Endothelial cell of umbilical vein (primary cell): Measurements from ENCODE around the gene TPST1. TPM values are rescaled to one million over a fixed set of nuclear protein-coding genes. Genes with fewer than 3 reads are reported as not detected.

Experiments used
- BruUV-seq: library from RNA; stranded (reverse); fragments of 400-500 nt; replicated peaks from 2 replicates; lab custom pipeline; 2021; lab: Mats Ljungman, UMichigan
- CTCF ChIA-PET: fragments of 300-600, 350-600 bp; sonication (Branson Sonifier 250); formaldehyde crosslinking; loops from one replicate; lab custom pipeline; 2021; ENCODE audit warnings: antibody characterized with exemption, inconsistent platforms; lab: Charles Lee
- POLR2A ChIA-PET: fragments of 300-600, 350-600 bp; sonication (Branson Sonifier 250); formaldehyde crosslinking; loops from one replicate; lab custom pipeline; 2021; ENCODE audit warnings: antibody characterized with exemption, inconsistent platforms; lab: Charles Lee
- DNase-seq: peaks from one replicate; pipeline ENCODE4 v3.0.0-alpha.2; 2011; ENCODE audit warnings: low read depth, low spot score
- FAIRE-seq: peaks from 2 replicates; lab custom pipeline; 2011; peaks lifted over from hg19 to GRCh38; lab: Jason Lieb, UNC
- H2AFZ ChIP-seq: 2 replicates; pipeline ENCODE4 v1.6.0; 2012; ENCODE audit warnings: low read depth, low read length, control low read depth, inconsistent platforms
- H3K27ac ChIP-seq: 2 replicates; pipeline ENCODE4 v1.5.1; 2011; ENCODE audit warnings: low read depth, mild to moderate bottlenecking, control low read depth, low read length, moderate library complexity; ENCODE audit not compliant: insufficient read depth
- H3K27me3 ChIP-seq, 2 experiments: 2 replicates each; pipeline versions ENCODE4 v1.6.0 to v1.6.1; 2011; ENCODE audit warnings: low read length in 2 of 2, mixed read lengths in 1 of 2; ENCODE audit not compliant: control insufficient read depth in 2 of 2, insufficient read depth in 2 of 2
- H3K36me3 ChIP-seq, 2 experiments: 2 replicates in 1 of 2; 3 replicates in 1 of 2; pipeline ENCODE4 v1.5.1; 2011; ENCODE audit warnings: low read length in 2 of 2, mild to moderate bottlenecking in 1 of 2, moderate library complexity in 1 of 2; ENCODE audit not compliant: control insufficient read depth in 2 of 2, insufficient read depth in 2 of 2; ENCODE audit errors: extremely low read depth in 1 of 2
- H3K4me1 ChIP-seq: 3 replicates; pipeline ENCODE4 v1.5.1; 2011; ENCODE audit warnings: mild to moderate bottlenecking, low read length; ENCODE audit not compliant: control insufficient read depth, insufficient read depth; ENCODE audit errors: extremely low read depth
- H3K4me2 ChIP-seq: 2 replicates; pipeline ENCODE4 v1.6.1; 2011; ENCODE audit warnings: low read length, control low read depth, mixed read lengths; ENCODE audit not compliant: insufficient read depth
- H3K4me3 ChIP-seq, 3 experiments: fragments of 200-600 bp in 1 of 3; sonication (generic), shearing (Covaris generic) in 1 of 3; replicated peaks in 1 of 3; 2 replicates each; pipeline ENCODE4 v1.5.1; 2011 to 2016; ENCODE audit warnings: control low read depth in 3 of 3, low read length in 3 of 3, mild to moderate bottlenecking in 2 of 3, inconsistent platforms in 1 of 3, low read depth in 1 of 3, moderate library complexity in 1 of 3; ENCODE audit not compliant: insufficient read depth in 1 of 3
- H3K79me2 ChIP-seq: 2 replicates; pipeline ENCODE4 v1.6.0; 2012; ENCODE audit warnings: low read length, inconsistent platforms; ENCODE audit not compliant: control insufficient read depth, insufficient read depth
- H3K9ac ChIP-seq: replicated peaks from 2 replicates; pipeline ENCODE3; 2011; ENCODE audit warnings: low read length, control low read depth; ENCODE audit not compliant: insufficient read depth; ENCODE audit errors: extremely low read depth
- H3K9me1 ChIP-seq: replicated peaks from 3 replicates; pipeline ENCODE4 v1.6.0; 2011; ENCODE audit warnings: mild to moderate bottlenecking, low read length; ENCODE audit not compliant: control insufficient read depth, insufficient read depth; ENCODE audit errors: extremely low read depth
- H3K9me3 ChIP-seq: replicated peaks from 2 replicates; pipeline ENCODE4 v1.5.1; 2012; ENCODE audit warnings: low read length, inconsistent platforms; ENCODE audit not compliant: control insufficient read depth, insufficient read depth
- H4K20me1 ChIP-seq: replicated peaks from 2 replicates; pipeline ENCODE3; 2011; ENCODE audit warnings: mild to moderate bottlenecking, low read length; ENCODE audit not compliant: control insufficient read depth, insufficient read depth; ENCODE audit errors: extremely low read depth
- EZH2 ChIP-seq: IDR thresholded peaks from 2 replicates; pipeline ENCODE4 v1.6.1; 2012; ENCODE audit warnings: borderline replicate concordance, low read depth, mild to moderate bottlenecking, moderate library complexity, low read length, inconsistent platforms; ENCODE audit not compliant: severe bottlenecking
- FOS ChIP-seq: IDR thresholded peaks from 2 replicates; pipeline ENCODE4 v1.6.1; 2011; ENCODE audit warnings: mild to moderate bottlenecking, low read length, moderate library complexity, borderline replicate concordance; ENCODE audit not compliant: insufficient read depth
- GATA2 ChIP-seq: IDR thresholded peaks from 2 replicates; pipeline ENCODE4 v1.7.0; 2011; ENCODE audit warnings: low read depth, mild to moderate bottlenecking, moderate library complexity, mixed read lengths, low read length; ENCODE audit not compliant: insufficient read length, insufficient read depth
- JUN ChIP-seq: IDR thresholded peaks from 2 replicates; pipeline ENCODE4 v1.6.1; 2011; ENCODE audit warnings: borderline replicate concordance, low read depth; ENCODE audit not compliant: insufficient read length, insufficient read depth
- MYC ChIP-seq: IDR thresholded peaks from one replicate; pipeline ENCODE4 v1.6.1; 2011; ENCODE audit warnings: mild to moderate bottlenecking, low read depth, low read length
- POLR2A ChIP-seq: IDR thresholded peaks from 2 replicates; pipeline ENCODE4 v1.6.1; 2012; ENCODE audit warnings: low read depth, mild to moderate bottlenecking, control low read depth, low read length
- POLR2AphosphoS5 ChIP-seq: IDR thresholded peaks from 2 replicates; pipeline ENCODE4 v1.6.1; 2012; ENCODE audit warnings: low read depth, mild to moderate bottlenecking, control low read depth, low read length, moderate library complexity; ENCODE audit not compliant: insufficient read depth
- dilution Hi-C: fragments of 300-500 bp; cut with MboI; formaldehyde crosslinking; loops from one replicate; pipeline ENCODE4 v1.15.0; 2019; ENCODE audit warnings: low sequenced_read_pairs; ENCODE audit not compliant: extremely low pct_ligation_motif_present
- intact Hi-C: fragments of 100-400 bp; cut with micrococcal nuclease; formaldehyde crosslinking; loops from one replicate; pipeline ENCODE4 v1.10.0; 2022
- polyA plus RNA-seq, 4 experiments: library from polyadenylated mRNA; depleted of rRNA in 3 of 4; stranded (reverse) in 3 of 4; unstranded in 1 of 4; fragments of >200 nt; gene quantifications; 2 replicates each; pipeline versions ENCODE4 v1.2.1 to v1.2.3, GENCODE V29; 2011 to 2012; ENCODE audit warnings: missing spikeins in 1 of 4
- total RNA-seq: library from RNA; stranded (reverse); gene quantifications from 2 replicates; pipeline ENCODE4 v1.2.3, GENCODE V29; 2021
- TF ChIP-seq, protein P1 (sequence below), 2 donors: IDR thresholded peaks; 1 replicate in 1 of 2; 2 replicates in 1 of 2; pipeline ENCODE4 v1.5.1; 2011; ENCODE audit warnings: low read length in 2 of 2, mild to moderate bottlenecking in 2 of 2, moderate library complexity in 2 of 2, control low read depth in 1 of 2, inconsistent platforms in 1 of 2, low read depth in 1 of 2; ENCODE audit not compliant: insufficient read depth in 1 of 2; ENCODE audit errors: extremely low read depth in 1 of 2
- TF ChIP-seq, protein P2 (sequence below): IDR thresholded peaks from 2 replicates; pipeline ENCODE4 v1.6.1; 2011; ENCODE audit not compliant: insufficient read depth, insufficient read length

The TPST1 gene
- total and polyA plus RNA-seq, 2 donors (not counting 3 experiments of a cell fraction or from before 2014, with no cell fraction given) = 18.7 to 21.0 TPM

DNA sequence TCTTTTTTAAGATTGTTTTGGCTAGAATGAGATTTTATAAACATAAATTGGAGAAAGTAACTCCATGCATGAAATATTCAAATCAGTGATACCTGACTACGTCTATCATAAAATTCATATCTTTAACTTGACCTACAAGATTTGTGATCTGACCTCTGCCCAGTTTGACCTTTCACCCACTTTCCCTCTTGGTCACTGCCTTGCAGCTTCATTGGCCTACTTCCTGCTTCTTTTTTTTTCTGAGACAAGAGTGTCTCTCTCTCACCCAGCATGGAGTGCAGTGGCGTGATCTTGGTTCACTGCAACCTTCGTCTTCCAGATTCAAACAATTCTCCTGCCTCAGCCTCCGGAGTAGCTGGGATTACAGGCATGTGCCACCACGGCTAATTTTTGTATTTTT, 28.5 kb downstream of the TPST1 start:
- Histone ChIP-seq H3K27ac (no peak overlapping the region), H3K4me1 (no peaks in the 10 kb centered on the region), H3K4me3 (no peak overlapping the region), H3K9ac (no peak overlapping the region), H3K9me1 (no peaks in the 10 kb centered on the region), H3K9me3 (no peaks in the 10 kb centered on the region), H3K4me2 (no peak overlapping the region), H3K27me3 (no peaks in the 10 kb centered on the region), H2AFZ (no peak overlapping the region), H3K36me3 (no peaks in the 10 kb centered on the region), H4K20me1 (no peaks in the 10 kb centered on the region), H3K79me2 (no peaks in the 10 kb centered on the region)
- intact Hi-C loops (no loop called here), dilution Hi-C loops (no loop called here)
- TF ChIP-seq POLR2AphosphoS5 (no peak), EZH2 (no peak), POLR2A (no peak), FOS (no peak), GATA2 (no peak), MYC (no peak), JUN (no peak)
- TF ChIP-seq, protein P1, sequence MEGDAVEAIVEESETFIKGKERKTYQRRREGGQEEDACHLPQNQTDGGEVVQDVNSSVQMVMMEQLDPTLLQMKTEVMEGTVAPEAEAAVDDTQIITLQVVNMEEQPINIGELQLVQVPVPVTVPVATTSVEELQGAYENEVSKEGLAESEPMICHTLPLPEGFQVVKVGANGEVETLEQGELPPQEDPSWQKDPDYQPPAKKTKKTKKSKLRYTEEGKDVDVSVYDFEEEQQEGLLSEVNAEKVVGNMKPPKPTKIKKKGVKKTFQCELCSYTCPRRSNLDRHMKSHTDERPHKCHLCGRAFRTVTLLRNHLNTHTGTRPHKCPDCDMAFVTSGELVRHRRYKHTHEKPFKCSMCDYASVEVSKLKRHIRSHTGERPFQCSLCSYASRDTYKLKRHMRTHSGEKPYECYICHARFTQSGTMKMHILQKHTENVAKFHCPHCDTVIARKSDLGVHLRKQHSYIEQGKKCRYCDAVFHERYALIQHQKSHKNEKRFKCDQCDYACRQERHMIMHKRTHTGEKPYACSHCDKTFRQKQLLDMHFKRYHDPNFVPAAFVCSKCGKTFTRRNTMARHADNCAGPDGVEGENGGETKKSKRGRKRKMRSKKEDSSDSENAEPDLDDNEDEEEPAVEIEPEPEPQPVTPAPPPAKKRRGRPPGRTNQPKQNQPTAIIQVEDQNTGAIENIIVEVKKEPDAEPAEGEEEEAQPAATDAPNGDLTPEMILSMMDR (IDR thresholded peaks at IDR 0.05; ENCODE audit: extremely low read depth in 1 of 2, insufficient read depth in 1 of 2, low read depth in 1 of 2, low read length in 2 of 2) = no peak
- TF ChIP-seq, protein P2, sequence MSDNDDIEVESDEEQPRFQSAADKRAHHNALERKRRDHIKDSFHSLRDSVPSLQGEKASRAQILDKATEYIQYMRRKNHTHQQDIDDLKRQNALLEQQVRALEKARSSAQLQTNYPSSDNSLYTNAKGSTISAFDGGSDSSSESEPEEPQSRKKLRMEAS = no peak
- FAIRE-seq (no peak), DNase-seq (no peak)
- ChIA-PET CTCF (no interaction called here), POLR2A (interaction anchor here (0.7 kb wide), 1 partner anchor 251 kb away, joined by 3 read pairs; no protein-coding TSS in a partner anchor)
- BruUV-seq = no TSS peak
